ENCODE data around the gene EIF3F.

Gene EIF3F

GRCh38 chr11:8011981-8012444, 24.9 kb downstream of the EIF3F start:
- H3K27me3 ChIP-seq (ENCODE audit: insufficient read depth, low read length), result 0 out of 2 replicates have a peak, but pooled peaks cover 3% of the 10 kb centered on the region
- no peaks in the 10 kb centered on the region for H3K36me3 ChIP-seq (ENCODE audit: insufficient read depth, low read length)
- peaks cover 13% of the 10 kb centered on the region for H3K4me1 ChIP-seq (ENCODE audit: control insufficient read depth, insufficient read depth, low read length, unreplicated experiment)
- no peaks in the 10 kb centered on the region for H3K79me2 ChIP-seq (ENCODE audit: control insufficient read depth, insufficient read depth, low read length, unreplicated experiment)
- no peak overlapping the region for H3K4me3 ChIP-seq (ENCODE audit: low read depth, low read length)
- no peak overlapping the region for H3K27ac ChIP-seq (ENCODE audit: low read depth, low read length)
- H2AFZ ChIP-seq (ENCODE audit: low read length, unreplicated experiment), result no peak overlapping the region

- H3K27ac ChIP-seq (ENCODE audit: low read depth, low read length), result no peak overlapping the region
- no peaks in the 10 kb centered on the region for H3K36me3 ChIP-seq (ENCODE audit: insufficient read depth, low read length)
- peaks cover 18% of the 10 kb centered on the region for H3K4me1 ChIP-seq (ENCODE audit: control insufficient read depth, insufficient read depth, low read length, unreplicated experiment)
- H3K79me2 ChIP-seq (ENCODE audit: control insufficient read depth, insufficient read depth, low read length, unreplicated experiment), result no peaks in the 10 kb centered on the region
- H3K4me3 ChIP-seq (ENCODE audit: low read depth, low read length), result no peak overlapping the region
- H3K27me3 ChIP-seq (ENCODE audit: insufficient read depth, low read length), result peaks cover 3% of the 10 kb centered on the region; the same call in 1 of the 2 replicates
- H2AFZ ChIP-seq (ENCODE audit: low read length, unreplicated experiment), result no peak overlapping the region
These were observed 26.7 kb downstream of the EIF3F start for GRCh38 chr11:8013833-8014232.

- no peak overlapping the region for H3K27ac ChIP-seq (ENCODE audit: low read depth, low read length)
- H3K36me3 ChIP-seq (ENCODE audit: insufficient read depth, low read length), result no peaks in the 10 kb centered on the region
- H3K27me3 ChIP-seq (ENCODE audit: insufficient read depth, low read length), result peaks cover 3% of the 10 kb centered on the region; the same call in 1 of the 2 replicates
- no peaks in the 10 kb centered on the region for H3K79me2 ChIP-seq (ENCODE audit: control insufficient read depth, insufficient read depth, low read length, unreplicated experiment)
- peaks cover 23% of the 10 kb centered on the region for H3K4me1 ChIP-seq (ENCODE audit: control insufficient read depth, insufficient read depth, low read length, unreplicated experiment)
- H2AFZ ChIP-seq (ENCODE audit: low read length, unreplicated experiment), result no peak overlapping the region
- H3K4me3 ChIP-seq (ENCODE audit: low read depth, low read length), result no peak overlapping the region
These were observed 28.7 kb downstream of the EIF3F start for GRCh38 chr11:8015753-8016239.

GRCh38 chr11:8016440-8016839, 29.3 kb downstream of the EIF3F start:
- H3K27me3 ChIP-seq (ENCODE audit: insufficient read depth, low read length), result peaks cover 3% of the 10 kb centered on the region; the same call in 1 of the 2 replicates
- no peak overlapping the region for H3K27ac ChIP-seq (ENCODE audit: low read depth, low read length)
- no peak overlapping the region for H2AFZ ChIP-seq (ENCODE audit: low read length, unreplicated experiment)
- H3K36me3 ChIP-seq (ENCODE audit: insufficient read depth, low read length), result no peaks in the 10 kb centered on the region
- no peak overlapping the region for H3K4me3 ChIP-seq (ENCODE audit: low read depth, low read length)
- H3K79me2 ChIP-seq (ENCODE audit: control insufficient read depth, insufficient read depth, low read length, unreplicated experiment), result no peaks in the 10 kb centered on the region
- H3K4me1 ChIP-seq (ENCODE audit: control insufficient read depth, insufficient read depth, low read length, unreplicated experiment), result peaks cover 21% of the 10 kb centered on the region

GRCh38 chr11:8017071-8017470, 29.9 kb downstream of the EIF3F start:
- no peak overlapping the region for H3K4me3 ChIP-seq (ENCODE audit: low read depth, low read length)
- no peak overlapping the region for H2AFZ ChIP-seq (ENCODE audit: low read length, unreplicated experiment)
- peaks cover 15% of the 10 kb centered on the region for H3K4me1 ChIP-seq (ENCODE audit: control insufficient read depth, insufficient read depth, low read length, unreplicated experiment)
- no peaks in the 10 kb centered on the region for H3K36me3 ChIP-seq (ENCODE audit: insufficient read depth, low read length)
- no peaks in the 10 kb centered on the region for H3K79me2 ChIP-seq (ENCODE audit: control insufficient read depth, insufficient read depth, low read length, unreplicated experiment)
- H3K27ac ChIP-seq (ENCODE audit: low read depth, low read length), result no peak overlapping the region
- peaks cover 3% of the 10 kb centered on the region; the same call in 1 of the 2 replicates for H3K27me3 ChIP-seq (ENCODE audit: insufficient read depth, low read length)

- no peak overlapping the region for H3K4me3 ChIP-seq (ENCODE audit: low read depth, low read length)
- H2AFZ ChIP-seq (ENCODE audit: low read length, unreplicated experiment), result no peak overlapping the region
- no peaks in the 10 kb centered on the region for H3K36me3 ChIP-seq (ENCODE audit: insufficient read depth, low read length)
- no peak overlapping the region for H3K27ac ChIP-seq (ENCODE audit: low read depth, low read length)
- H3K4me1 ChIP-seq (ENCODE audit: control insufficient read depth, insufficient read depth, low read length, unreplicated experiment), result peaks cover 9% of the 10 kb centered on the region
- no peaks in the 10 kb centered on the region for H3K79me2 ChIP-seq (ENCODE audit: control insufficient read depth, insufficient read depth, low read length, unreplicated experiment)
- H3K27me3 ChIP-seq (ENCODE audit: insufficient read depth, low read length), result peaks cover 3% of the 10 kb centered on the region; the same call in 1 of the 2 replicates
These were observed 30.9 kb downstream of the EIF3F start for GRCh38 chr11:8017894-8018483.

GRCh38 chr11:8018484-8019313, 31.6 kb downstream of the EIF3F start:
- Histone ChIP-seq H3K27me3 (ENCODE audit: insufficient read depth, low read length) (peaks cover 3% of the 10 kb centered on the region; the same call in 1 of the 2 replicates), H3K36me3 (ENCODE audit: insufficient read depth, low read length) (no peaks in the 10 kb centered on the region), H3K4me1 (ENCODE audit: control insufficient read depth, insufficient read depth, low read length, unreplicated experiment) (peaks cover 9% of the 10 kb centered on the region), H2AFZ (ENCODE audit: low read length, unreplicated experiment) (peak overlapping the region; percentile 27), H3K27ac (ENCODE audit: low read depth, low read length) (peak overlapping the region; percentile 10; the same call in 1 of the 2 replicates), H3K4me3 (ENCODE audit: low read depth, low read length) (peak overlapping the region; percentile 87), H3K79me2 (ENCODE audit: control insufficient read depth, insufficient read depth, low read length, unreplicated experiment) (no peaks in the 10 kb centered on the region)

- peak overlapping the region; percentile 83 for H2AFZ ChIP-seq (ENCODE audit: low read length, unreplicated experiment)
- peaks cover 9% of the 10 kb centered on the region for H3K4me1 ChIP-seq (ENCODE audit: control insufficient read depth, insufficient read depth, low read length, unreplicated experiment)
- no peaks in the 10 kb centered on the region for H3K79me2 ChIP-seq (ENCODE audit: control insufficient read depth, insufficient read depth, low read length, unreplicated experiment)
- H3K36me3 ChIP-seq (ENCODE audit: insufficient read depth, low read length), result no peaks in the 10 kb centered on the region
- peaks cover 3% of the 10 kb centered on the region; the same call in 1 of the 2 replicates for H3K27me3 ChIP-seq (ENCODE audit: insufficient read depth, low read length)
- peak overlapping the region; percentile 87 for H3K4me3 ChIP-seq (ENCODE audit: low read depth, low read length)
- H3K27ac ChIP-seq (ENCODE audit: low read depth, low read length), result no peak overlapping the region
These were observed 32.4 kb downstream of the EIF3F start for GRCh38 chr11:8019314-8020243.

GRCh38 chr11:8020244-8020597, 33.1 kb downstream of the EIF3F start:
- no peak overlapping the region for H3K27ac ChIP-seq (ENCODE audit: low read depth, low read length)
- H3K4me1 ChIP-seq (ENCODE audit: control insufficient read depth, insufficient read depth, low read length, unreplicated experiment), result peaks cover 9% of the 10 kb centered on the region
- peak overlapping the region; percentile 87 for H3K4me3 ChIP-seq (ENCODE audit: low read depth, low read length)
- no peaks in the 10 kb centered on the region for H3K79me2 ChIP-seq (ENCODE audit: control insufficient read depth, insufficient read depth, low read length, unreplicated experiment)
- peaks cover 3% of the 10 kb centered on the region; the same call in 1 of the 2 replicates for H3K27me3 ChIP-seq (ENCODE audit: insufficient read depth, low read length)
- H3K36me3 ChIP-seq (ENCODE audit: insufficient read depth, low read length), result no peaks in the 10 kb centered on the region
- H2AFZ ChIP-seq (ENCODE audit: low read length, unreplicated experiment), result peak overlapping the region; percentile 83

GRCh38 chr11:8021920-8022319, 34.8 kb downstream of the EIF3F start:
- H3K36me3 ChIP-seq (ENCODE audit: insufficient read depth, low read length), result no peaks in the 10 kb centered on the region
- no peak overlapping the region for H2AFZ ChIP-seq (ENCODE audit: low read length, unreplicated experiment)

More at GRCh38 chr11:8021920-8022319, 34.8 kb downstream of the EIF3F start:
- Histone ChIP-seq H3K27me3 (ENCODE audit: insufficient read depth, low read length) (no peaks in the 10 kb centered on the region; the same call in 1 of the 2 replicates), H3K4me3 (ENCODE audit: low read depth, low read length) (no peak overlapping the region), H3K79me2 (ENCODE audit: control insufficient read depth, insufficient read depth, low read length, unreplicated experiment) (no peaks in the 10 kb centered on the region), H3K4me1 (ENCODE audit: control insufficient read depth, insufficient read depth, low read length, unreplicated experiment) (peaks cover 23% of the 10 kb centered on the region), H3K27ac (ENCODE audit: low read depth, low read length) (no peak overlapping the region)
